Measurements from ENCODE around the gene SCAANT1. TPM values are rescaled to one million over a fixed set of nuclear protein-coding genes. Genes with fewer than 3 reads are reported as not detected.

Gene SCAANT1
- total and polyA plus RNA-seq, 2 donors (not counting 1 experiment from before 2014, with no cell fraction given): 1.7 TPM; not detected in 1

GRCh38 chr3:63900010-63900409 is 12.2 kb downstream of the SCAANT1 start:
- Histone ChIP-seq H2AFZ (ENCODE audit: low read length) (no peak overlapping the region), H3K9me3 (ENCODE audit: control insufficient read depth, insufficient read depth, low read depth, low read length) (no peaks in the 10 kb centered on the region), H3K4me1 (ENCODE audit: control insufficient read depth, extremely low read depth, insufficient read depth, low read length) (peaks cover 5% of the 10 kb centered on the region), H3K4me3 (replicated peaks in 1 of 4; ENCODE audit: control extremely low read depth in 1 of 4, insufficient read depth in 1 of 4, low read depth in 3 of 4, low read length in 4 of 4) (no peak overlapping the region), H3K79me2 (ENCODE audit: control insufficient read depth, insufficient read depth, low read length) (no peaks in the 10 kb centered on the region), H3K36me3 (ENCODE audit: control insufficient read depth, insufficient read depth, low read length) (no peaks in the 10 kb centered on the region), H4K20me1 (ENCODE audit: control insufficient read depth, extremely low read depth, insufficient read depth, low read length) (no peaks in the 10 kb centered on the region), H3K4me2 (ENCODE audit: extremely low read depth, insufficient read depth, low read length) (no peak overlapping the region), H3K9ac (ENCODE audit: insufficient read depth, low read length) (no peak overlapping the region), H3K27me3 (ENCODE audit: control insufficient read depth, insufficient read depth, low read length) (no peaks in the 10 kb centered on the region), H3K27ac (ENCODE audit: insufficient read depth, low read length) (no peak overlapping the region)
- TF ChIP-seq CTCF (conservative IDR thresholded peaks at IDR 0.05 in 1 of 2, IDR thresholded peaks at IDR 0.05 in 1 of 2; ENCODE audit: low read depth in 1 of 2, low read length in 2 of 2) (no peak), EZH2 (IDR thresholded peaks at IDR 0.05; ENCODE audit: low read length, missing control alignments) (no peak)
- no peak for DNase-seq (ENCODE audit: low read depth in 2 of 2)

- Histone ChIP-seq H2AFZ (ENCODE audit: low read length) (no peak overlapping the region), H3K4me3 (replicated peaks in 1 of 4; ENCODE audit: control extremely low read depth in 1 of 4, insufficient read depth in 1 of 4, low read depth in 3 of 4, low read length in 4 of 4) (no peak overlapping the region), H3K36me3 (ENCODE audit: control insufficient read depth, insufficient read depth, low read length) (no peaks in the 10 kb centered on the region), H4K20me1 (ENCODE audit: control insufficient read depth, extremely low read depth, insufficient read depth, low read length) (no peaks in the 10 kb centered on the region), H3K9ac (ENCODE audit: insufficient read depth, low read length) (no peak overlapping the region), H3K27ac (ENCODE audit: insufficient read depth, low read length) (no peak overlapping the region), H3K4me1 (ENCODE audit: control insufficient read depth, extremely low read depth, insufficient read depth, low read length) (peaks cover 2% of the 10 kb centered on the region), H3K9me3 (ENCODE audit: control insufficient read depth, insufficient read depth, low read depth, low read length) (no peaks in the 10 kb centered on the region), H3K4me2 (ENCODE audit: extremely low read depth, insufficient read depth, low read length) (no peak overlapping the region), H3K79me2 (ENCODE audit: control insufficient read depth, insufficient read depth, low read length) (no peaks in the 10 kb centered on the region), H3K27me3 (ENCODE audit: control insufficient read depth, insufficient read depth, low read length) (no peaks in the 10 kb centered on the region)
- no peak for TF ChIP-seq CTCF (conservative IDR thresholded peaks at IDR 0.05 in 1 of 2, IDR thresholded peaks at IDR 0.05 in 1 of 2; ENCODE audit: low read depth in 1 of 2, low read length in 2 of 2)
- no peak for TF ChIP-seq EZH2 (IDR thresholded peaks at IDR 0.05; ENCODE audit: low read length, missing control alignments)
- no peak for DNase-seq (ENCODE audit: low read depth in 2 of 2)
Measured at GRCh38 chr3:63896332-63897030, 15.7 kb downstream of the SCAANT1 start.

- TF ChIP-seq CTCF (conservative IDR thresholded peaks at IDR 0.05 in 1 of 2, IDR thresholded peaks at IDR 0.05 in 1 of 2; ENCODE audit: low read depth in 1 of 2, low read length in 2 of 2) (no peak), EZH2 (IDR thresholded peaks at IDR 0.05; ENCODE audit: low read length, missing control alignments) (no peak)
- no peaks in the 10 kb centered on the region for H3K9me3 ChIP-seq (ENCODE audit: control insufficient read depth, insufficient read depth, low read depth, low read length)
- no peaks in the 10 kb centered on the region for H4K20me1 ChIP-seq (ENCODE audit: control insufficient read depth, extremely low read depth, insufficient read depth, low read length)
- H3K4me3 ChIP-seq (replicated peaks in 1 of 4; ENCODE audit: control extremely low read depth in 1 of 4, insufficient read depth in 1 of 4, low read depth in 3 of 4, low read length in 4 of 4): no peak overlapping the region
- no peak overlapping the region for H3K27ac ChIP-seq (ENCODE audit: insufficient read depth, low read length)
- DNase-seq (ENCODE audit: low read depth in 2 of 2): no peak
- no peaks in the 10 kb centered on the region for H3K27me3 ChIP-seq (ENCODE audit: control insufficient read depth, insufficient read depth, low read length)
- no peaks in the 10 kb centered on the region for H3K36me3 ChIP-seq (ENCODE audit: control insufficient read depth, insufficient read depth, low read length)
- H2AFZ ChIP-seq (ENCODE audit: low read length): no peak overlapping the region
- H3K4me1 ChIP-seq (ENCODE audit: control insufficient read depth, extremely low read depth, insufficient read depth, low read length): peaks cover 2% of the 10 kb centered on the region
- no peaks in the 10 kb centered on the region for H3K79me2 ChIP-seq (ENCODE audit: control insufficient read depth, insufficient read depth, low read length)
- no peak overlapping the region for H3K9ac ChIP-seq (ENCODE audit: insufficient read depth, low read length)
- H3K4me2 ChIP-seq (ENCODE audit: extremely low read depth, insufficient read depth, low read length): no peak overlapping the region
Measured at GRCh38 chr3:63895422-63896189, 16.6 kb downstream of the SCAANT1 start.

Data from fibroblast of lung (primary cell).